Body of pancreas (tissue), 4 donors: ENCODE measurements around the gene PRKD3.

Experiments
- POLR2A ChIP-seq, 3 donors: fragments of 450-650 bp; IDR thresholded peaks; one replicate each; pipeline ENCODE4 v1.6.1; 2016; ENCODE audit warnings: antibody characterized with exemption in 3 of 3, mild to moderate bottlenecking in 2 of 3
- TF ChIP-seq, protein P1 (sequence below), 7 experiments: fragments of 450-650 bp in 4 of 7; fragments of 200-600 bp in 3 of 7; sonication (generic) in 3 of 7; IDR thresholded peaks; one replicate each; pipeline ENCODE4 v1.5.1; 2016 to 2019; ENCODE audit warnings: antibody characterized with exemption in 7 of 7

DNA sequence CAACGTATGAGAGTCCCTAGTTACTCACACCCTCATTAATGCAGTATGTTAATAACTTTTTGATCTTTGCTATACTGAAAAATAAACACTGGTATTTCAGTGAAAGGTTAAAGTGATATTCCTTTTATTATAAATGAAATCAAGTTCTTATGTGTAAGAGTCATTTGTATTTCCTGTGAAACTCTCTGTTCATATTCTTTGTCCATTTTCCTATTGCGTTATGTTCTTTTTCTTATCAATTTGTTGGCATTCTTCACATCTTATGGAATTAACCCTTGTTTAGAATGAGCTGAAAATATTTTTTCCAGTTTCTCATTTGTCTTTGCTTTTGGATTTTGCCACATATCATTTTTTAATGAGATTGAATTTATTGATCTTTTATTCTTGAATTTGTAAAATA is 48.3 kb downstream of the PRKD3 start:
- TF ChIP-seq, protein P1, sequence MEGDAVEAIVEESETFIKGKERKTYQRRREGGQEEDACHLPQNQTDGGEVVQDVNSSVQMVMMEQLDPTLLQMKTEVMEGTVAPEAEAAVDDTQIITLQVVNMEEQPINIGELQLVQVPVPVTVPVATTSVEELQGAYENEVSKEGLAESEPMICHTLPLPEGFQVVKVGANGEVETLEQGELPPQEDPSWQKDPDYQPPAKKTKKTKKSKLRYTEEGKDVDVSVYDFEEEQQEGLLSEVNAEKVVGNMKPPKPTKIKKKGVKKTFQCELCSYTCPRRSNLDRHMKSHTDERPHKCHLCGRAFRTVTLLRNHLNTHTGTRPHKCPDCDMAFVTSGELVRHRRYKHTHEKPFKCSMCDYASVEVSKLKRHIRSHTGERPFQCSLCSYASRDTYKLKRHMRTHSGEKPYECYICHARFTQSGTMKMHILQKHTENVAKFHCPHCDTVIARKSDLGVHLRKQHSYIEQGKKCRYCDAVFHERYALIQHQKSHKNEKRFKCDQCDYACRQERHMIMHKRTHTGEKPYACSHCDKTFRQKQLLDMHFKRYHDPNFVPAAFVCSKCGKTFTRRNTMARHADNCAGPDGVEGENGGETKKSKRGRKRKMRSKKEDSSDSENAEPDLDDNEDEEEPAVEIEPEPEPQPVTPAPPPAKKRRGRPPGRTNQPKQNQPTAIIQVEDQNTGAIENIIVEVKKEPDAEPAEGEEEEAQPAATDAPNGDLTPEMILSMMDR (IDR thresholded peaks at IDR 0.05) = no peak
- TF ChIP-seq POLR2A (IDR thresholded peaks at IDR 0.05) = no peak
